Pulmonary artery endothelial cell (primary cell): ENCODE results near the gene SLC7A8. TPM values are rescaled to one million over a fixed set of nuclear protein-coding genes. Genes with fewer than 3 reads are reported as not detected.
A peak's percentile ranks its signal among the peaks of the same experiment; 100 is the strongest.

ENCODE experiments used
- DNase-seq: peaks from one replicate; pipeline ENCODE4 v3.0.0-alpha.2; 2011; ENCODE audit warnings: low read depth, low spot score
- total RNA-seq: library from RNA; depleted of rRNA; stranded (reverse); fragments of >200 nt; gene quantifications from 2 replicates; pipeline ENCODE4 v1.2.3, GENCODE V29; 2014

Gene SLC7A8
- total RNA-seq, 1 donor from 2014 or later, result 0.46 TPM

GRCh38 chr14:23158779-23159178 lies 24.7 kb downstream of the SLC7A8 start:
- no peak for DNase-seq

GRCh38 chr14:23154964-23155587 lies 28.4 kb downstream of the SLC7A8 start:
- peak; percentile 68 for DNase-seq

GRCh38 chr14:23153851-23154796 lies 29.3 kb downstream of the SLC7A8 start:
- DNase-seq, result peak; percentile 19

GRCh38 chr14:23151342-23151741 lies 32.1 kb downstream of the SLC7A8 start:
- DNase-seq, result no peak

- no peak for DNase-seq
Observed at GRCh38 chr14:23149745-23150144, 33.7 kb downstream of the SLC7A8 start.

- DNase-seq, result no peak
Observed at GRCh38 chr14:23148591-23149249, 34.7 kb downstream of the SLC7A8 start.

- no peak for DNase-seq
Observed at GRCh38 chr14:23147676-23148075, 35.8 kb downstream of the SLC7A8 start.

GRCh38 chr14:23146980-23147379 lies 36.5 kb downstream of the SLC7A8 start:
- DNase-seq, result no peak

- DNase-seq, result no peak
Observed at GRCh38 chr14:23146351-23146910, 37.0 kb downstream of the SLC7A8 start.

GRCh38 chr14:23145794-23146350 lies 37.6 kb downstream of the SLC7A8 start:
- DNase-seq, result no peak

GRCh38 chr14:23143911-23144310 lies 39.5 kb downstream of the SLC7A8 start:
- DNase-seq, result no peak

GRCh38 chr14:23142826-23143225 lies 40.6 kb downstream of the SLC7A8 start:
- DNase-seq, result no peak

- DNase-seq, result no peak
Observed at GRCh38 chr14:23141706-23142444, 41.6 kb downstream of the SLC7A8 start.

- no peak for DNase-seq
Observed at GRCh38 chr14:23140371-23140770, 43.1 kb downstream of the SLC7A8 start.

GRCh38 chr14:23139874-23140273 lies 43.6 kb downstream of the SLC7A8 start:
- no peak for DNase-seq

- DNase-seq, result no peak
Observed at GRCh38 chr14:23137813-23138535, 45.5 kb downstream of the SLC7A8 start.

- DNase-seq, result no peak
Observed at GRCh38 chr14:23137192-23137812, 46.2 kb downstream of the SLC7A8 start.

- DNase-seq, result no peak
Observed at GRCh38 chr14:23136566-23137133, 46.8 kb downstream of the SLC7A8 start.

GRCh38 chr14:23132970-23133369 lies 50.5 kb downstream of the SLC7A8 start:
- DNase-seq, result no peak
